Vagina (tissue), 2 donors: ENCODE results near the gene POLA1.

Experiments
- CTCF ChIP-seq, 3 experiments: fragments of 450-650 bp in 2 of 3; fragments of 200-600 bp in 1 of 3; sonication (generic) in 1 of 3; IDR thresholded peaks; one replicate each; pipeline ENCODE4 v1.5.1; 2017 to 2019; ENCODE audit warnings: antibody characterized with exemption in 3 of 3, mild to moderate bottlenecking in 2 of 3, moderate library complexity in 2 of 3
- POLR2A ChIP-seq, 2 donors: fragments of 450-650 bp; IDR thresholded peaks; one replicate each; pipeline ENCODE4 v1.6.1; 2017; ENCODE audit warnings: antibody characterized with exemption in 2 of 2, mild to moderate bottlenecking in 2 of 2, moderate library complexity in 2 of 2
- POLR2AphosphoS5 ChIP-seq, 2 donors: sonication (generic); formaldehyde crosslinking; IDR thresholded peaks; one replicate each; pipeline ENCODE4 v1.9.0; 2017; ENCODE audit warnings: antibody characterized with exemption in 2 of 2, mild to moderate bottlenecking in 2 of 2, low read depth in 1 of 2; ENCODE audit not compliant: insufficient read depth in 1 of 2

GRCh38 chrX:24837966-24838365 lies 144.2 kb downstream of the POLA1 start:
- TF ChIP-seq CTCF (IDR thresholded peaks at IDR 0.05), result no peak
- no peak for TF ChIP-seq POLR2AphosphoS5 (IDR thresholded peaks at IDR 0.05; ENCODE audit: insufficient read depth in 1 of 2, low read depth in 1 of 2)
- no peak for TF ChIP-seq POLR2A (IDR thresholded peaks at IDR 0.05)
